Fibroblast of skin of left biceps (primary cell): Measurements from ENCODE around the gene OR8G5.
"Not testable (repeated sequence)": the region's sequence is repeated elsewhere in the genome, so short reads cannot be mapped to it uniquely, and the experiment has no call there.

ENCODE experiments used
- DNase-seq, 2 experiments: peaks; one replicate each; pipeline ENCODE4 v3.0.0-alpha.2; 2013; ENCODE audit warnings: low read depth in 2 of 2

OR8G5 gene

GRCh38 chr11:124256076-124256475 lies at the start of gene OR8G5:
OR8G5 (plus strand) TSS chr11:124256376; CDS start chr11:124264932, 8,556 bp downstream.
- DNase-seq = no peak

DNA sequence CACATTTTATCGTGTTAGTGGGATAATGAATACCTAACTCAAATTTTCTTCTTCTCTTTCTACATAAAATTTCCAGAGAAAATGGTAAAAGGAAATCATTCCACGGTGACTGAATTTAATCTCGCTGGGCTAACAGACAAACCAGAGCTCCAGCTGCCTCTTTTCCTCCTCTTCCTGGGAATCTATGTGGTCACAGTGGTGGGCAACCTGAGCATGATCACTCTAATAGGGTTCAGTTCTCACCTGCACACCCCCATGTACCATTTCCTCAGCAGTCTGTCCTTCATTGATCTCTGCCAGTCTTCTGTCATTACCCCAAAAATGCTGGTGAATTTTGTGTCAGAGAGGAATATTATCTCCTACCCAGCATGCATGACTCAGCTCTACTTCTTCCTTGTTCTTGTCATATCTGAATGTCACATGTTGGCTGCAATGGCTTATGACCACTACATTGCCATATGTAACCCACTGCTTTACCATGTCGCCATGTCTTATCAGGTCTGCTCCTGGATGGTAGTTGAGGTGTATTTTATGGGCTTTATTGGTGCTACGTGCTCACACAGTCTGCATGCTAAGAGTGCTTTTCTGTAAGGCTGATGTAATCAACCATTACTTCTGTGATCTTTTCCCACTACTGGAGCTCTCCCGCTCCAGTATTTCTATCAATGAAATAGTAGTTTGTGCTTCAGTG lies 48.9 kb upstream of the OR8G5 start:
- DNase-seq = no peak

DNA sequence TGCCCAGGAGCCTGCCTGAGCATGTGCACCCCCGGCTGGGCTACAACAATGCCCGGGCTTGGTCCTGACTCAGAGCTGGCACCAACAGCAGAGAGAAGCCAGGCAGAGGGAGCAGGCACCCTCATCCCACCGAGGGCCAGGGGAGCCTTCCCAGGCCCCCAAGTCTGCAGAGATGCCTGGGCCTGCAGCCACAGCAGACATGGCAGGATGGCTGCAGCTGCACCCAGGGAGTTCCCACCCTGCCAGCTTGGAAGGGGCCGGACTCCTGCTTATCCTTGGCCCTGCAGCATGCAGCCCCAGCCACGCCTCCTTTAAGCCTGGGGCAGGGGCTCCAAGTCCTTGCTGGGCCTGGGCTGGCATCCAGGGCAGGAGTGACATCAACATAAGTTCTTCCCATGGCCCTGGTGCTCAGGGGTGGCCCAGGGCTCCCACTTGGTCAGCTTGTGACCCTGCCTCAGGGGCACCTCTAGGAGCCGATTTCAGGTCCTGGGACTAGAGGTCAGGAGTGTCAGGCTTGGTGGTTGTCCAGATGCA lies 46.3 kb upstream of the OR8G5 start:
- no peak for DNase-seq

DNA sequence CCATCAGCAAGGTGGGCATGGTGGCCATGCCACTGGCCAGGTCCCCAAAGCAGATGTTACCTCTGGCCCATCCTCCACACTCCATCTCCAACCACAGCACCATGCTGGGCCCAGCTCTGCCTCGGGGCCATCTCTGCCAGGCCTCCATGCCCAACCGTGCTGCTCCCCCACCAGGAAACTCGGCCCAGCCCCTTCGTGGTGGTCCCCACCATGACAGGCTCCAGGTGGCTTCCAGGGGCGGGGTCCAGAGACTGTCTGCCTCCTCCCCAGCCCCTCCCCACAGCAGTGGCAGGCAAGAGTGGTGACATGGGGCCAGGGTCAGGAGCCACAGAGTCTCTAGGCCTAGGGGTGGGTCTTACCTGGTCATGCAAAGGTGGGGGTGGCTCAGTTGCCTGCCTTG lies 45.8 kb upstream of the OR8G5 start:
- no peak for DNase-seq

DNA sequence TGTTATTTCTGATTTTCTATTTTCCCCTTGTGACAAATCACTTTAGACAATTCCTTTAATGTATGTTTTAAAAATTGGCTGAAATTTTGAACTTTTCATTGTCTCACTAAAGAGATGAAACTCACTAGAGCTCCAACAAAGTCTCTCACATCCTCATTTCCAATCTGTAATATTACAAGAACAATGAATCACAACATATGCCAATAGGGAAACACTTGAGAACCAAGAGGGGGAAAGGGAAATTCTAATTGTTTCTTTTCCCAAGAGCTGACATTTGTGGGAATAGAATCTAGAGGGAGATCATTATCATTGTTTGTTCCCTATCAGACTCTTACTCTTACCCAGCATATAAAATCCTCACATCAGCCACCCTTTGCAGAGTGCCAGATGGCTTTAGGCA lies 44.9 kb upstream of the OR8G5 start:
- DNase-seq = no peak

GRCh38 chr11:124214027-124214426 lies 42.1 kb upstream of the OR8G5 start:
- no peak for DNase-seq

- DNase-seq = no peak
Measured at GRCh38 chr11:124219126-124219525, 37.0 kb upstream of the OR8G5 start.

- no peak for DNase-seq
Measured at GRCh38 chr11:124222407-124222806, 33.8 kb upstream of the OR8G5 start.

- not testable (repeated sequence) for DNase-seq
Measured at GRCh38 chr11:124224618-124225423, 31.4 kb upstream of the OR8G5 start.

DNA sequence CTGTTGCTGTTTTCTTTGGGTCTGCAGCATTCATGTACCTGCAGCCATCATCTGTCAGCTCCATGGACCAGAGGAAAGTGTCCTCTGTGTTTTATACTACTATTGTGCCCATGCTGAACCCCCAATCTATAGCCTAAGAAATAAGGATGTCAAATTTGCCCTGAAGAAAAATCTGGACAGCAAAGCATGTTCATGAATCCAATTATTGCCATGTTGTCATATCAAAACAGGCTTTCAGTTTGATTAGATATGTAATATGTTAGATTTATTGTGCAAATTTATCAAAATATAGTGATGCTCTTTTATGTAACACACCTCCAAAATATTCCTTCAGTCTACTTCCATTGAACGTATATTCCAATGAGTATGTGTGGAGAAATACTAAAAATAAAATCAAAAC lies 30.7 kb upstream of the OR8G5 start:
- DNase-seq = no peak

DNA sequence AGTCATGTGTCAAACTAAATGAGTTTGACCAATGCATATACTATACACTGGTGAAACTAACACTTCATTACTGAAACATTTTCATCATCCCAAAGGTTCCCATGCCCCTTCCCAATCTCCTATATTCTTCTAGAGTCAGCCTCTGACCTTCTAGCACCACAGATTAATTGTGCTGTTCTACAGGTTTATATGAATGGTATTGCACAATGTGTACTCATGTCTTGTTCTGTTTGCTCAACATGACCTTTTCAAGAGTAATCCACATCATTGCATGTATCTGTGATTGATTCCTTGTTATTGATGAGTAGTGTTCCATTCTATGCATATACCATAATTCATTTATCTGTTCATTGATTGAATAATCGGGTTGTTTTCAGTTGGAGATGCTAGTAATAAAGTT lies 22.8 kb upstream of the OR8G5 start:
- no peak for DNase-seq

- DNase-seq = no peak
Measured at GRCh38 chr11:124238512-124238911, 17.7 kb upstream of the OR8G5 start.

- no peak for DNase-seq
Measured at GRCh38 chr11:124240621-124241397, 15.4 kb upstream of the OR8G5 start, which contains the start of gene OR8G1. OR8G1 (plus strand) TSS chr11:124241095; CDS start chr11:124249676, 8,581 bp downstream.

- not testable (repeated sequence) for DNase-seq
Measured at GRCh38 chr11:124249869-124250268, 6.3 kb upstream of the OR8G5 start.

- DNase-seq = not testable (repeated sequence)
Measured at GRCh38 chr11:124265041-124265440, 8.9 kb downstream of the OR8G5 start.

GRCh38 chr11:124270886-124271285 lies 14.7 kb downstream of the OR8G5 start:
- DNase-seq = not testable (repeated sequence)

DNA sequence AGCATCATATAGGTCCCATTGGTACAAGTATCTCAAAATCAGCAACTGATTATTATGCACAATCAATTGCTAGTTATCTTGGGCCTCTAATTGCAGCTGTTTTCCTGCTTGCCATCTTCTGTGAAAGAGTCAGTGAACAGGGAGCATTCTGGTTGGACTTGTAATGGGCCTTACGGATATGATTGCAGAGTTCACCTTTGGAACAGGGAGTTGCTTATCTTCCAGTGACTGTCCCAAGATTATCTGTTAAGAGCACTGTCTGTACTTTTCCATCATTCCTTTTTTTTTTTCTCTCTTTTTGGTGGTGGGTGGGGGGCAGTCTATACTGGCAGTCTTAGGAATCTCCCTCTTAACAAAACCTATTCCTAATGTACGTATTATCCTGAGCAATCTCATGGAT lies 17.8 kb downstream of the OR8G5 start:
- no peak for DNase-seq

GRCh38 chr11:124276081-124276480 lies 19.9 kb downstream of the OR8G5 start:
- DNase-seq = no peak

GRCh38 chr11:124277207-124277606 lies 21.0 kb downstream of the OR8G5 start:
- DNase-seq = no peak

DNA sequence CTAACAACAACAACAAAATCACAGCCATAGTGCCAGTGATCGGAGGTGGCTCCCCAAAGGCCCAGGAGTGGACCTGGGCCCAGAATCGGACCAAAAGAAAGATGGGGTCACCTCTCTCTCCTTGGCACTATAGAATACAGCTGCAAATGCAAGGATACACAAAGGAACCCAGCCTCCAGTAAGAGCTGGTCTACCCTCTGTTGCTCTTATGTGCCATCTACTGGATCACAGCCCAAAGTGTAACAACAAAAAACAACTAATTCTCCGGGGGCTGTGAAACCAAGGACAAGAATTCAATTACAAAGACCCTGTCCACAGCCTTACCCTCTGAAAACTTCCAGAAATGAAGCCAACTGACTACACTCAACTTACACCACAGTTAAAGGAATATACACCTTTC lies 21.6 kb downstream of the OR8G5 start:
- DNase-seq = no peak

GRCh38 chr11:124278261-124278660 lies 22.1 kb downstream of the OR8G5 start:
- no peak for DNase-seq
